NCI-H82 treated with DMSO at 0.1 percent for 48 hours (cell line): Measurements from ENCODE around the gene OR1F1.

Experiments used
- DNase-seq: peaks from one replicate; lab custom pipeline; 2025; ENCODE audit not compliant: unreplicated experiment; lab: John Stamatoyannopoulos, UW

OR1F1 gene

DNA sequence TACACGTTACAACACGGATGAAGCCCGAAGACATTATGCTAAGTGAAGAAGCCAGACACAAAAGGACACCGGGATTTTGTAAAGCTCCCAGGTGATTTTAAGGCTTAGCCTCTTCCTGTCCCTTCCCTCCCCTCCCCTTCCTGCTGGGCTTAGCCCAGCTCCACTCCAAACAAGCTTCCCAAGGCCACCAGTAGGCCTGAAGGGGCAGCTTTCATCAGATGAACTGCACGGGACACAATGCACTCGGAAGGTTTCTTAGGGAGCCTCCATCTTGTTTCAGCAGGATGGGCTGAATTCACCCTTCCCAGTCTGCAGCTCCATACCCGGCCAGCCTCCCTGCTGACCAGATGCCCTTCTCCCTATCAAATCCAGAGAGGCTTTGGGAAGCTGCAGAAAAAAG lies 58.0 kb downstream of the OR1F1 start:
- no peak for DNase-seq

DNA sequence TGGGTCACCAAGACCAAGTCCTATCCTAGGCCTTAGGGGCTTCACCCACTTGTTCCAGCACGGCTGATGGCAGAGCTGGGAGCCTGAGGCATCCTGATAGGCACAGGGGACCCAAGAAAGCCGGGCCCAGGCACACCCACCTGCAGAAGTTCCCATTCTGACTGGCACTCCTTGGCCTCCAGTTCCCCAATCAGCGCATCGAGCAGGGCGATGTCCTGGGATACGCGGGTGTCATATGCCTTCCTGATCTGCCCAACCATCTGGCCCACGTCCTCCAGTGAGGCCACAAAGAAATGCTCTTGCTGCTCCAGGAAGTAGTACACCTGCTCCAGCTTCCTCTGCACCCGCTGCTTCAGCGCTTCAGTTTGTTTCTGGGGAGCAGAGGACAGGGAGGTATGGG lies 58.9 kb downstream of the OR1F1 start:
- no peak for DNase-seq

DNA sequence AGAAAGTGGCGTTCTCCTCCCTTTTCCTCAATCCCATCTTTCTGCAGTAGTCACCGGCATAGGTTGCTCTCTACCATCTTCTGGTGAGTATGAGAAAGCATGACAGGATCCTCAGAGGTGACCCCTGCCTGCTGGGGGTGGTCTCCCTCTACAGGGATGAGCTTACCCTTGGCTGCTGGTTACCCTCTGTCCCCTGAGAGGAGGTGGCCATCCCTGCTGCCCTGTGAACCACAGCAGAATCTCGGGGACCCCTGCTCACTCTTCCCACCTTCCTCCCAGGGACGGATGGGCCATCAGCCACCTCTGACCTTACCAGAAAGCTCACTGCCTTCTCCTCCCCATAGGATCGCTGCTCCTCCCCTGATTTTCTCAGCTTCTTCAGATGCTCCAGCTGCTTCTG lies 60.6 kb downstream of the OR1F1 start:
- DNase-seq: no peak

DNA sequence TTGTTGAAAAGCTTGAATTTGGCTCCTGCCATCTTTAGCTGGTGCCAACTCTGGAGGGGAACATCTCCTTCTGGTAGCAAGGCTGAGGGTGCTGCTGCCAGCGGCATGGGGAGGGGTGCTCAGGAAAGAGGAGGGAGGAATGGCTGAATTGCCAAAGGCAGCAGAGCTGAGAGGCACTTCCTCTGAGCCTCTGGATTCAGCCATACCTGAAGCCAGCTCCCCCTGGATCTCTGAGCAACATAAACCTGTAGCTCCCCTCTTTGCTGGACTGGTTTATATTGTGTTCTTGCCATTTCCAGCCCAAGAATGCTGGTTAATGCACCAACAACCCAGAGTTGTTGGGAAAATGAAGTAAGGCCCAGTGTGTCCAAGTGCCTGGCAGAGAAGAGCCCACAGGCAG lies 61.0 kb downstream of the OR1F1 start:
- no peak for DNase-seq

DNA sequence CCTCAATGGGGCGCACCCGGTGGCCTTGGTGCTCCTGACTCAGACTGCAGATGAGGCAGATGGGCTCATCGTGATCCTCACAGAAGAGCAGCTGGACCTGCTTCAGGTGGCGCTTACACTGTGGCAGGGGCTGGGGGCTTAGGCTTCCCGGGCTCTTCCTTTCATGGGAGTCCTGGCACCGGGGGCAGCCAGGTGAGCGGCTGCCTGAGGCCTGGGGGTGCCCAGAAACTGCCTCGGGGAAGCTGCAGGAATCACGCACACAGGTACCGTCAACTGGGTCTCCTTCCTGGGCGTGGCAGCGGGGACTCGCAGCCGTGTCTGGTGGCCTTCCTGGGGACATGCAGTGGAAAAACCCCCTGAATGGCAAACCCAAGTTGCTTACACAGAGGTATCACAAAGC lies 61.4 kb downstream of the OR1F1 start:
- no peak for DNase-seq

DNA sequence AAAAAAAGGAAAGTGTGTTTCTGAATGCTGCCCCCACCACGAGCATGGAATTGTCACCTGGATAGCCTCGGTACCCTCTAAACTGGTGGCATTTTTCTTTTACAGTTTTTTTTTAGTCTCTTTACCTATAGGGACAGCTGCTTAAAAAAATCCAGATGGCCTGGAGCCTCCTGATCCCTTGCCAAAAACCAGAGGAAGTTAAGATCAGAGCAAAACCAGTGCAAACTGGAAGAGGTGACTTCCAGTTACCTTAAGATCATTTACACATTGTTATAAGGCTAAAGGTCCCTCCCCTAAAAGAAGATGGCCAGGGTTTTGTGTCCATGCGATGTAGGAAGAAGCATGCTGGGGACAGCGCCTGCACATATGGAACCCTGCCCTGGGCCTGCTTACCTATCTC lies 65.0 kb downstream of the OR1F1 start:
- no peak for DNase-seq

DNA sequence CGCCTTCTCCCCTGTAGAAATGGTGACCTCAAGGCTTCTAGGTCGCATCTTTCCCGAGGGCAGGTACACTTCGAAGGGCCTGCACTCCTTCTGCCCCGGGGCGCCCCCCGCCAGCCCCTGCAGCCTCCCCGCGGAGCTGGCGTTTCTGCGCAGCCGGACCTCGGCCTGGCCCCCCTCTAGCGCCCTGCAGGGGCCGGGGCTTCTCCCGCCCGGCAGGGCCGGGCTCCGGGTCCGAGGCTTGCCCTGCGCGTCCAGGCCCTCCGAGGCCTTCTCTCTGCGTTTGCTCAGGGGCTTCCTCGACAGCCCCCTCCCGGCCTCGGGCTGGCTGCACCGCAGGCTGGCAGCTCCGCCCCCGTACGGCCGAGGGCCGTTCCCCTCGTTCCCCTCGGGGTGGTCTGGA lies 66.3 kb downstream of the OR1F1 start:
- no peak for DNase-seq
